ENCODE data around the gene MYRIP. TPM values are rescaled to one million over a fixed set of nuclear protein-coding genes. Genes with fewer than 3 reads are reported as not detected.

MYRIP gene
- polyA plus RNA-seq, 1 of the 3 experiments (the other 2 are of a cell fraction), result 1.2 TPM

DNA sequence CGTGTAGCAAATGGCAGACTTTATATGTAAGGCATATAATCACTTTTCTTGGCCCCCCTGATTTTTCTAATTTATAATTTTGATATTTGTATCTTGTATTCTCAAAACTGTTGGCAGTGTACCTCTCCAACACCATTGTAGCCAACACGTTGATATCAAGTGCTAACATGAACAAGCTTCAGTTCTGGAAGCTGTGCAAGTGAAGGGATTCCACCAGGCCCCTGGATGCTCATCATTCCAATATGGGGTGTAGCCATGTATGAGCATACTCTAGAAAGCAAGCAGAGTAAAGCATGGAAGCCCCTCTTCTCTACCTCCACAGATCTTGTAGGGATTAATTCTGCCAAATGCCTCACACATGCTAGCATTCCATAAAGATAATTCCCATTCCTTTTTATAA, 211.3 kb downstream of the MYRIP start (continued):
- TF ChIP-seq RXRA (IDR thresholded peaks at IDR 0.05; ENCODE audit: borderline replicate concordance, low read depth) (no peak), SIN3A (IDR thresholded peaks at IDR 0.05; ENCODE audit: borderline replicate concordance, low read depth, low read length) (no peak)

DNA sequence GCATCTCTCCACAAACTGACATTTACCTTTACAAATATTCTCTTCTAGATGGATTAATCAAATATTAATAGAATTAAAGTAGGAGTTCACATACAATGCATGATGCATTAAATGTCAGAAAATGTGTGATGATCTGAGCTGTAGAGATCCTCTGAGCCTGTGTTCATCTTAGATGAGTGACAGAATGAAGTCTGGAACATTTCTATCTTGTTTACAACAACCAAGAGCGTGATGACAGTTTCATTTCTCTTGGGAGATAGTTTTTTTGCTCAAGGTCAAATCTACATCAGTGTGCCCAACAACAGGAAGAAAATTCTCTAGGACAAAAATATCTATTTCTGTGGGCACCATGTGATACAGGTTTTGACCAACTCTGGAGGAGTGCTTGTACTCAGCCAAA, 211.9 kb downstream of the MYRIP start:
- Histone ChIP-seq H3K9ac (no peak overlapping the region), H2AFZ (ENCODE audit: low read depth) (no peak overlapping the region), H3K4me1 (ENCODE audit: control insufficient read depth in 1 of 2, insufficient read depth in 2 of 2, low read depth in 1 of 2, low read length in 1 of 2) (peaks cover 0 to 6% of the 10 kb centered on the region in 2 experiments; a peak in 2 of 4 replicates), H3K4me3 (ENCODE audit: low read depth in 2 of 2, low read length in 1 of 2) (no peak overlapping the region), H3K36me3 (replicated peaks in 1 of 2; ENCODE audit: control insufficient read depth in 1 of 2, insufficient read depth in 2 of 2, low read length in 1 of 2) (no peaks in the 10 kb centered on the region), H3K9me2 (no peaks in the 10 kb centered on the region), H3K27ac (ENCODE audit: low read depth in 2 of 2, low read length in 1 of 2) (no peak overlapping the region), H3K79me2 (ENCODE audit: insufficient read depth) (no peaks in the 10 kb centered on the region), H3F3A (replicated peaks; ENCODE audit: insufficient read depth) (no peaks in the 10 kb centered on the region), H3K4me2 (no peak overlapping the region), H3K27me3 (ENCODE audit: insufficient read depth) (no peaks in the 10 kb centered on the region), H4K20me1 (ENCODE audit: insufficient read depth) (no peaks in the 10 kb centered on the region), H3K9me3 (no peaks in the 10 kb centered on the region)
- POLR2A ChIA-PET, result no interaction called here
- WGBS (ENCODE audit: low lambda C conversion rate), result 53% methylated on average over 1 of the region's 1 CpG
- no peak for DNase-seq
- TF ChIP-seq TEAD4 (IDR thresholded peaks at IDR 0.05; ENCODE audit: borderline replicate concordance, insufficient read depth) (no peak), TCF12 (IDR thresholded peaks at IDR 0.05) (no peak), RCOR1 (IDR thresholded peaks at IDR 0.05; ENCODE audit: low read length) (no peak), NFIC (IDR thresholded peaks at IDR 0.05; ENCODE audit: borderline replicate concordance) (no peak), RXRA (IDR thresholded peaks at IDR 0.05; ENCODE audit: borderline replicate concordance, low read depth) (no peak), GABPA (IDR thresholded peaks at IDR 0.05; ENCODE audit: low read depth) (no peak)
- TF ChIP-seq, protein P1, sequence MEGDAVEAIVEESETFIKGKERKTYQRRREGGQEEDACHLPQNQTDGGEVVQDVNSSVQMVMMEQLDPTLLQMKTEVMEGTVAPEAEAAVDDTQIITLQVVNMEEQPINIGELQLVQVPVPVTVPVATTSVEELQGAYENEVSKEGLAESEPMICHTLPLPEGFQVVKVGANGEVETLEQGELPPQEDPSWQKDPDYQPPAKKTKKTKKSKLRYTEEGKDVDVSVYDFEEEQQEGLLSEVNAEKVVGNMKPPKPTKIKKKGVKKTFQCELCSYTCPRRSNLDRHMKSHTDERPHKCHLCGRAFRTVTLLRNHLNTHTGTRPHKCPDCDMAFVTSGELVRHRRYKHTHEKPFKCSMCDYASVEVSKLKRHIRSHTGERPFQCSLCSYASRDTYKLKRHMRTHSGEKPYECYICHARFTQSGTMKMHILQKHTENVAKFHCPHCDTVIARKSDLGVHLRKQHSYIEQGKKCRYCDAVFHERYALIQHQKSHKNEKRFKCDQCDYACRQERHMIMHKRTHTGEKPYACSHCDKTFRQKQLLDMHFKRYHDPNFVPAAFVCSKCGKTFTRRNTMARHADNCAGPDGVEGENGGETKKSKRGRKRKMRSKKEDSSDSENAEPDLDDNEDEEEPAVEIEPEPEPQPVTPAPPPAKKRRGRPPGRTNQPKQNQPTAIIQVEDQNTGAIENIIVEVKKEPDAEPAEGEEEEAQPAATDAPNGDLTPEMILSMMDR (IDR thresholded peaks at IDR 0.05), result no peak
- TF ChIP-seq, protein P2, sequence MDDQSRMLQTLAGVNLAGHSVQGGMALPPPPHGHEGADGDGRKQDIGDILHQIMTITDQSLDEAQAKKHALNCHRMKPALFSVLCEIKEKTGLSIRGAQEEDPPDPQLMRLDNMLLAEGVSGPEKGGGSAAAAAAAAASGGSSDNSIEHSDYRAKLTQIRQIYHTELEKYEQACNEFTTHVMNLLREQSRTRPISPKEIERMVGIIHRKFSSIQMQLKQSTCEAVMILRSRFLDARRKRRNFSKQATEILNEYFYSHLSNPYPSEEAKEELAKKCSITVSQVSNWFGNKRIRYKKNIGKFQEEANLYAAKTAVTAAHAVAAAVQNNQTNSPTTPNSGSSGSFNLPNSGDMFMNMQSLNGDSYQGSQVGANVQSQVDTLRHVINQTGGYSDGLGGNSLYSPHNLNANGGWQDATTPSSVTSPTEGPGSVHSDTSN (IDR thresholded peaks at IDR 0.05), result no peak
- CTCF ChIA-PET, result interaction anchor here (2.3 kb wide), 1 partner anchor 9 kb away, joined by 8 read pairs; no protein-coding TSS in a partner anchor

DNA sequence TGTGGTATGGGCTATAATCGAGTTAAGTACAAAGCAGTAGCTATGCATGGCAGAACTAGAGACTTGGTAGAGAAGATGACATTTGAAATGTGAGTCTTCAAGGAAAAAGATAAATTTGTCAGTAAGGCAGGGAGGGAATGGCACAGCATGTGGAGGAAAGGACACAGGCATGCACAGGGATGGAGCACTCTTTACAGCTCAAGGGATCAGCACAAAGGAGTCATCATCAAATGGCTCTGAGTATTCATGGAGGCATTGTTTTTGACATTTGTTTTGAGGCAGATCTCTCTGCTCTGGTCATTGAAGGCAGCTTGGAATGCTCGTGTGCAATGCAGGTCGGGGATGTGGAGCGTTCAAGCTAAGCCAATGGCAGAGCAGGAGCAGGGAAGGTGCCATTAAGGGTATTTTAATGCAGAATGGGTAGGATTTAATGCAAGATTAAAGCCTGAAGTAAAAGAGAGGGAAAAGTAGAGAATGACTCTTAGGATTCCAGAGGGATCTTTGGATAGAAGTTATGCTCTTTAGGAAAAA, 213.0 kb downstream of the MYRIP start:
- WGBS (ENCODE audit: low lambda C conversion rate), result 52% methylated on average over 4 of the region's 4 CpGs
- Histone ChIP-seq H3K4me2 (no peak overlapping the region), H3K27ac (ENCODE audit: low read depth in 2 of 2, low read length in 1 of 2) (no peak overlapping the region), H3K4me1 (ENCODE audit: control insufficient read depth in 1 of 2, insufficient read depth in 2 of 2, low read depth in 1 of 2, low read length in 1 of 2) (peaks cover 0 to 6% of the 10 kb centered on the region in 2 experiments; a peak in 2 of 4 replicates), H3K4me3 (ENCODE audit: low read depth in 2 of 2, low read length in 1 of 2) (no peak overlapping the region), H3K79me2 (ENCODE audit: insufficient read depth) (no peaks in the 10 kb centered on the region), H3K27me3 (ENCODE audit: insufficient read depth) (no peaks in the 10 kb centered on the region), H2AFZ (ENCODE audit: low read depth) (no peak overlapping the region), H3F3A (replicated peaks; ENCODE audit: insufficient read depth) (no peaks in the 10 kb centered on the region), H4K20me1 (ENCODE audit: insufficient read depth) (no peaks in the 10 kb centered on the region), H3K9me2 (no peaks in the 10 kb centered on the region), H3K9me3 (no peaks in the 10 kb centered on the region), H3K36me3 (replicated peaks in 1 of 2; ENCODE audit: control insufficient read depth in 1 of 2, insufficient read depth in 2 of 2, low read length in 1 of 2) (no peaks in the 10 kb centered on the region), H3K9ac (no peak overlapping the region)
- ChIA-PET CTCF (interaction anchor here (2.3 kb wide), 1 partner anchor 10 kb away, joined by 8 read pairs; no protein-coding TSS in a partner anchor), POLR2A (no interaction called here)
- DNase-seq, result no peak
- TF ChIP-seq MEF2A (IDR thresholded peaks at IDR 0.05; ENCODE audit: borderline replicate concordance, low read depth) (no peak), RCOR1 (IDR thresholded peaks at IDR 0.05; ENCODE audit: low read length) (no peak), EZH2phosphoT487 (IDR thresholded peaks at IDR 0.05; ENCODE audit: borderline replicate concordance, low read depth) (no peak), FOSL2 (IDR thresholded peaks at IDR 0.05; ENCODE audit: borderline replicate concordance, low read depth) (no peak), EP300 (IDR thresholded peaks at IDR 0.05; ENCODE audit: borderline replicate concordance in 1 of 2, low read depth in 1 of 2, low read length in 1 of 2) (no peak), GABPA (IDR thresholded peaks at IDR 0.05; ENCODE audit: low read depth) (no peak), JUND (IDR thresholded peaks at IDR 0.05) (no peak), TAF1 (IDR thresholded peaks at IDR 0.05; ENCODE audit: borderline replicate concordance, low read depth, low read length) (no peak), RAD21 (IDR thresholded peaks at IDR 0.05; ENCODE audit: low read length) (no peak), TCF12 (IDR thresholded peaks at IDR 0.05) (no peak), MXI1 (IDR thresholded peaks at IDR 0.05; ENCODE audit: low read depth, low read length) (no peak), NRF1 (IDR thresholded peaks at IDR 0.05; ENCODE audit: low read depth, low read length) (no peak), FOXM1 (IDR thresholded peaks at IDR 0.05; ENCODE audit: low read depth) (no peak), GATA2 (CRISPR knock-in tag; IDR thresholded peaks at IDR 0.05) (no peak)
- TF ChIP-seq, protein P3, sequence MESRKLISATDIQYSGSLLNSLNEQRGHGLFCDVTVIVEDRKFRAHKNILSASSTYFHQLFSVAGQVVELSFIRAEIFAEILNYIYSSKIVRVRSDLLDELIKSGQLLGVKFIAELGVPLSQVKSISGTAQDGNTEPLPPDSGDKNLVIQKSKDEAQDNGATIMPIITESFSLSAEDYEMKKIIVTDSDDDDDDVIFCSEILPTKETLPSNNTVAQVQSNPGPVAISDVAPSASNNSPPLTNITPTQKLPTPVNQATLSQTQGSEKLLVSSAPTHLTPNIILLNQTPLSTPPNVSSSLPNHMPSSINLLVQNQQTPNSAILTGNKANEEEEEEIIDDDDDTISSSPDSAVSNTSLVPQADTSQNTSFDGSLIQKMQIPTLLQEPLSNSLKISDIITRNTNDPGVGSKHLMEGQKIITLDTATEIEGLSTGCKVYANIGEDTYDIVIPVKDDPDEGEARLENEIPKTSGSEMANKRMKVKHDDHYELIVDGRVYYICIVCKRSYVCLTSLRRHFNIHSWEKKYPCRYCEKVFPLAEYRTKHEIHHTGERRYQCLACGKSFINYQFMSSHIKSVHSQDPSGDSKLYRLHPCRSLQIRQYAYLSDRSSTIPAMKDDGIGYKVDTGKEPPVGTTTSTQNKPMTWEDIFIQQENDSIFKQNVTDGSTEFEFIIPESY (IDR thresholded peaks at IDR 0.05; ENCODE audit: borderline replicate concordance, low read depth), result no peak
- TF ChIP-seq, protein P2 (IDR thresholded peaks at IDR 0.05), result no peak

Data from SK-N-SH (cell line).